Panc1 (cell line): ENCODE data around the gene TC2N. TPM values are rescaled to one million over a fixed set of nuclear protein-coding genes. Genes with fewer than 3 reads are reported as not detected.

Experiments used
- ATAC-seq: fragments of 200-7000 bp; cut with Tn5 transposase; 2 replicates; pipeline ENCODE4 v1.9.1; 2020; ENCODE audit warnings: mild to moderate bottlenecking, moderate library complexity
- BruUV-seq: library from RNA; stranded (reverse); fragments of 400-500 nt; replicated peaks from 2 replicates; lab custom pipeline; 2021; lab: Mats Ljungman, UMichigan
- CTCF ChIA-PET: fragments of 300-600 bp; sonication (Branson Sonifier 250); formaldehyde crosslinking; loops from one replicate; lab custom pipeline; 2022; ENCODE audit warnings: antibody characterized with exemption; lab: Charles Lee
- POLR2A ChIA-PET: fragments of 300-600 bp; sonication (Branson Sonifier 250); formaldehyde crosslinking; loops from one replicate; lab custom pipeline; 2022; ENCODE audit warnings: antibody characterized with exemption; lab: Charles Lee
- DNase-seq: peaks from one replicate; pipeline ENCODE4 v3.0.0-alpha.2; 2010; ENCODE audit warnings: low read depth, low spot score
- H3K27ac ChIP-seq: 2 replicates; pipeline ENCODE4 v1.5.1; 2011; ENCODE audit warnings: mild to moderate bottlenecking, low read length, inconsistent platforms
- H3K27me3 ChIP-seq: fragments of 200-500 bp; sonication (Bioruptor generic); 2 replicates; pipeline ENCODE4 v1.6.0; 2014; ENCODE audit warnings: low read length, inconsistent platforms; ENCODE audit not compliant: control insufficient read depth, insufficient read depth
- H3K36me3 ChIP-seq: fragments of 200-500 bp; sonication (Bioruptor generic); 2 replicates; pipeline ENCODE4 v1.5.1; 2014; ENCODE audit warnings: inconsistent platforms, mild to moderate bottlenecking, low read length, moderate library complexity; ENCODE audit not compliant: control insufficient read depth, insufficient read depth
- H3K4me1 ChIP-seq: 2 replicates; pipeline ENCODE4 v1.5.1; 2011; ENCODE audit warnings: inconsistent platforms, mild to moderate bottlenecking, low read length, moderate library complexity; ENCODE audit not compliant: control insufficient read depth, insufficient read depth
- H3K4me3 ChIP-seq, 2 experiments: 2 replicates each; pipeline ENCODE4 v1.5.1; 2011 to 2012; ENCODE audit warnings: low read depth in 2 of 2, low read length in 2 of 2, mild to moderate bottlenecking in 2 of 2, inconsistent platforms in 1 of 2, moderate library complexity in 1 of 2
- H3K9me3 ChIP-seq: fragments of 200-500 bp; sonication (Bioruptor generic); 2 replicates; pipeline ENCODE4 v1.5.1; 2014; ENCODE audit warnings: low read depth, mild to moderate bottlenecking, inconsistent platforms, low read length, moderate library complexity; ENCODE audit not compliant: control insufficient read depth, insufficient read depth
- POLR2AphosphoS5 ChIP-seq: IDR thresholded peaks from 2 replicates; pipeline ENCODE4 v1.6.1; 2012; ENCODE audit warnings: mild to moderate bottlenecking, low read depth, low read length, moderate library complexity
- SIN3A ChIP-seq: IDR thresholded peaks from 2 replicates; pipeline ENCODE4 v1.6.1; 2012; ENCODE audit warnings: low read depth, mild to moderate bottlenecking, low read length, moderate library complexity, borderline replicate concordance; ENCODE audit not compliant: insufficient read depth
- TCF7L2 ChIP-seq: IDR thresholded peaks from 2 replicates; pipeline ENCODE4 v1.6.1; 2011; ENCODE audit warnings: mild to moderate bottlenecking, low read depth, low read length, inconsistent platforms
- in situ Hi-C: cut with HindIII; loops from 2 replicates; pipeline ENCODE4 v1.10.0; 2016; ENCODE audit warnings: low sequenced_read_pairs, low pct_unique_long_range_greater_than_20kb
- intact Hi-C: fragments of 100-400 bp; cut with micrococcal nuclease; formaldehyde crosslinking; loops from one replicate; pipeline ENCODE4 v1.10.0; 2022; ENCODE audit not compliant: unreplicated experiment
- total RNA-seq: library from RNA; stranded (reverse); gene quantifications from one replicate; pipeline ENCODE4 v1.2.1, GENCODE V29; 2021; ENCODE audit not compliant: unreplicated experiment
- TF ChIP-seq, protein P1 (sequence below): fragments of 450-650 bp; IDR thresholded peaks from 2 replicates; pipeline ENCODE4 v1.5.1; 2017; ENCODE audit warnings: mild to moderate bottlenecking
- TF ChIP-seq, protein P2 (sequence below), 2 experiments: IDR thresholded peaks; 2 replicates each; pipeline ENCODE4 v1.6.1; 2011 to 2012; ENCODE audit warnings: low read depth in 2 of 2, control low read depth in 1 of 2, low read length in 1 of 2, mild to moderate bottlenecking in 1 of 2, moderate library complexity in 1 of 2; ENCODE audit not compliant: insufficient read depth in 1 of 2

Gene TC2N
- total RNA-seq, 1 experiment from 2014 or later, result 0.49 TPM

- H3K9me3 ChIP-seq, result no peaks in the 10 kb centered on the region
- no peak overlapping the region for H3K4me3 ChIP-seq
- ChIA-PET POLR2A (no interaction called here), CTCF (no interaction called here)
- BruUV-seq, result no TSS peak
- H3K4me1 ChIP-seq, result no peaks in the 10 kb centered on the region
- DNase-seq (no peak), ATAC-seq (no peak)
- H3K27ac ChIP-seq, result no peak overlapping the region
- intact Hi-C loops, result no loop called here
- no peaks in the 10 kb centered on the region; the same call in 1 of the 2 replicates for H3K27me3 ChIP-seq
- no peak for TF ChIP-seq POLR2AphosphoS5
- no peak for TF ChIP-seq SIN3A
- TF ChIP-seq, protein P1, sequence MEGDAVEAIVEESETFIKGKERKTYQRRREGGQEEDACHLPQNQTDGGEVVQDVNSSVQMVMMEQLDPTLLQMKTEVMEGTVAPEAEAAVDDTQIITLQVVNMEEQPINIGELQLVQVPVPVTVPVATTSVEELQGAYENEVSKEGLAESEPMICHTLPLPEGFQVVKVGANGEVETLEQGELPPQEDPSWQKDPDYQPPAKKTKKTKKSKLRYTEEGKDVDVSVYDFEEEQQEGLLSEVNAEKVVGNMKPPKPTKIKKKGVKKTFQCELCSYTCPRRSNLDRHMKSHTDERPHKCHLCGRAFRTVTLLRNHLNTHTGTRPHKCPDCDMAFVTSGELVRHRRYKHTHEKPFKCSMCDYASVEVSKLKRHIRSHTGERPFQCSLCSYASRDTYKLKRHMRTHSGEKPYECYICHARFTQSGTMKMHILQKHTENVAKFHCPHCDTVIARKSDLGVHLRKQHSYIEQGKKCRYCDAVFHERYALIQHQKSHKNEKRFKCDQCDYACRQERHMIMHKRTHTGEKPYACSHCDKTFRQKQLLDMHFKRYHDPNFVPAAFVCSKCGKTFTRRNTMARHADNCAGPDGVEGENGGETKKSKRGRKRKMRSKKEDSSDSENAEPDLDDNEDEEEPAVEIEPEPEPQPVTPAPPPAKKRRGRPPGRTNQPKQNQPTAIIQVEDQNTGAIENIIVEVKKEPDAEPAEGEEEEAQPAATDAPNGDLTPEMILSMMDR, result no peak
- TF ChIP-seq, protein P2, sequence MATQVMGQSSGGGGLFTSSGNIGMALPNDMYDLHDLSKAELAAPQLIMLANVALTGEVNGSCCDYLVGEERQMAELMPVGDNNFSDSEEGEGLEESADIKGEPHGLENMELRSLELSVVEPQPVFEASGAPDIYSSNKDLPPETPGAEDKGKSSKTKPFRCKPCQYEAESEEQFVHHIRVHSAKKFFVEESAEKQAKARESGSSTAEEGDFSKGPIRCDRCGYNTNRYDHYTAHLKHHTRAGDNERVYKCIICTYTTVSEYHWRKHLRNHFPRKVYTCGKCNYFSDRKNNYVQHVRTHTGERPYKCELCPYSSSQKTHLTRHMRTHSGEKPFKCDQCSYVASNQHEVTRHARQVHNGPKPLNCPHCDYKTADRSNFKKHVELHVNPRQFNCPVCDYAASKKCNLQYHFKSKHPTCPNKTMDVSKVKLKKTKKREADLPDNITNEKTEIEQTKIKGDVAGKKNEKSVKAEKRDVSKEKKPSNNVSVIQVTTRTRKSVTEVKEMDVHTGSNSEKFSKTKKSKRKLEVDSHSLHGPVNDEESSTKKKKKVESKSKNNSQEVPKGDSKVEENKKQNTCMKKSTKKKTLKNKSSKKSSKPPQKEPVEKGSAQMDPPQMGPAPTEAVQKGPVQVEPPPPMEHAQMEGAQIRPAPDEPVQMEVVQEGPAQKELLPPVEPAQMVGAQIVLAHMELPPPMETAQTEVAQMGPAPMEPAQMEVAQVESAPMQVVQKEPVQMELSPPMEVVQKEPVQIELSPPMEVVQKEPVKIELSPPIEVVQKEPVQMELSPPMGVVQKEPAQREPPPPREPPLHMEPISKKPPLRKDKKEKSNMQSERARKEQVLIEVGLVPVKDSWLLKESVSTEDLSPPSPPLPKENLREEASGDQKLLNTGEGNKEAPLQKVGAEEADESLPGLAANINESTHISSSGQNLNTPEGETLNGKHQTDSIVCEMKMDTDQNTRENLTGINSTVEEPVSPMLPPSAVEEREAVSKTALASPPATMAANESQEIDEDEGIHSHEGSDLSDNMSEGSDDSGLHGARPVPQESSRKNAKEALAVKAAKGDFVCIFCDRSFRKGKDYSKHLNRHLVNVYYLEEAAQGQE (IDR thresholded peaks at IDR 0.05; ENCODE audit: insufficient read depth in 1 of 2, low read depth in 2 of 2, low read length in 1 of 2), result no peak
- in situ Hi-C loops, result no loop called here
- no peaks in the 10 kb centered on the region for H3K36me3 ChIP-seq
Measured at GRCh38 chr14:91817566-91818325, 49.6 kb downstream of the TC2N start.

DNA sequence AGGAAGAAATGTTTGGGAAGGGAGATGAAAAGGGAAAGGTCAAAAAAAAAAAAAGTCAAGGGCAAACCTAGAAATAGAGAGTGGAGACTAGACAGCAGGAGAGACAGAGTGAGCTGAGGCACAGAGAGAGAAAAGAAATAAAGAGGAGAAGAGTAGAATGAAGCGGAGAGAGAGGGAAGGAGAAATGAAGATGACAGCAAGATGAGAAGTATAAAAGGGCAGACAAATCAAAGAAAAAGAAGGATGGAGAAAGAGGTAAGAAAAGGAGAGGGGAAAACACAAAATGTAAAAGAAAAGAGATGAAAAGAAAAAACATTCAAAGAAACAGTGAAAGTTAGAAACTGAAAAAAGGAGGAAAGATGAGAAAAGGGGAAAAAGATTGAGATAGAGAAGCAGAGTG is 53.0 kb downstream of the TC2N start:
- TF ChIP-seq, protein P1, result no peak
- TF ChIP-seq, protein P2 (IDR thresholded peaks at IDR 0.05; ENCODE audit: insufficient read depth in 1 of 2, low read depth in 2 of 2, low read length in 1 of 2), result no peak
- TF ChIP-seq TCF7L2, result no peak
- H3K36me3 ChIP-seq, result no peaks in the 10 kb centered on the region
- CTCF ChIA-PET, result no interaction called here
- no peaks in the 10 kb centered on the region; the same call in 1 of the 2 replicates for H3K27me3 ChIP-seq
- H3K9me3 ChIP-seq, result no peaks in the 10 kb centered on the region
- in situ Hi-C loops (no loop called here), intact Hi-C loops (no loop called here)
- no peak overlapping the region for H3K4me3 ChIP-seq
- ATAC-seq (no peak), DNase-seq (no peak)
- POLR2A ChIA-PET, result no interaction called here
- BruUV-seq, result no TSS peak
- H3K4me1 ChIP-seq, result no peaks in the 10 kb centered on the region
- no peak overlapping the region for H3K27ac ChIP-seq
